ENCODE results near the gene TAPT1.

TAPT1 gene

GRCh38 chr4:16227462-16227868, 1.2 kb upstream of the TAPT1 start:
- peak; percentile 35 to 39 for DNase-seq (ENCODE audit: low read depth in 2 of 2)
- peak overlapping the region; percentile 68 to 81 for H3K4me3 ChIP-seq (replicated peaks in 1 of 2; ENCODE audit: low read depth in 2 of 2, low read length in 2 of 2)
- TF ChIP-seq CTCF (IDR thresholded peaks at IDR 0.05; ENCODE audit: low read depth, low read length), result no peak

GRCh38 chr4:16226816-16227461, 668 bp upstream of the TAPT1 start:
- TF ChIP-seq CTCF (IDR thresholded peaks at IDR 0.05; ENCODE audit: low read depth, low read length), result no peak
- DNase-seq (ENCODE audit: low read depth in 2 of 2), result peak; percentile 26 to 47
- H3K4me3 ChIP-seq (replicated peaks in 1 of 2; ENCODE audit: low read depth in 2 of 2, low read length in 2 of 2), result peak overlapping the region; percentile 68 to 81

- no peak for TF ChIP-seq CTCF (IDR thresholded peaks at IDR 0.05; ENCODE audit: low read depth, low read length)
- peak overlapping the region; percentile 68 to 69 for H3K4me3 ChIP-seq (replicated peaks in 1 of 2; ENCODE audit: low read depth in 2 of 2, low read length in 2 of 2)
- peak; percentile 48 to 60 for DNase-seq (ENCODE audit: low read depth in 2 of 2)
Observed at GRCh38 chr4:16225167-16225862, 956 bp downstream of the TAPT1 start.

GRCh38 chr4:16224264-16225166, 1.8 kb downstream of the TAPT1 start:
- no peak for TF ChIP-seq CTCF (IDR thresholded peaks at IDR 0.05; ENCODE audit: low read depth, low read length)
- DNase-seq (ENCODE audit: low read depth in 2 of 2), result no peak
- no peak overlapping the region for H3K4me3 ChIP-seq (replicated peaks in 1 of 2; ENCODE audit: low read depth in 2 of 2, low read length in 2 of 2)

GRCh38 chr4:16222957-16223527, 3.2 kb downstream of the TAPT1 start:
- H3K4me3 ChIP-seq (replicated peaks in 1 of 2; ENCODE audit: low read depth in 2 of 2, low read length in 2 of 2), result no peak overlapping the region
- DNase-seq (ENCODE audit: low read depth in 2 of 2), result no peak
- no peak for TF ChIP-seq CTCF (IDR thresholded peaks at IDR 0.05; ENCODE audit: low read depth, low read length)

- DNase-seq (ENCODE audit: low read depth in 2 of 2), result no peak
- no peak for TF ChIP-seq CTCF (IDR thresholded peaks at IDR 0.05; ENCODE audit: low read depth, low read length)
- no peak overlapping the region for H3K4me3 ChIP-seq (replicated peaks in 1 of 2; ENCODE audit: low read depth in 2 of 2, low read length in 2 of 2)
Observed at GRCh38 chr4:16218950-16219349, 7.3 kb downstream of the TAPT1 start.

Measured in cardiac fibroblast (primary cell).